GM19324 (cell line): ENCODE measurements around the gene PUSL1.

Source experiments
- ATAC-seq: cut with Tn5 transposase; IDR thresholded peaks from one replicate; pipeline ENCODE4 v1.9.1; 2021; ENCODE audit warnings: mild to moderate bottlenecking, moderate library complexity; ENCODE audit not compliant: unreplicated experiment, low FRiP score

PUSL1 gene

DNA sequence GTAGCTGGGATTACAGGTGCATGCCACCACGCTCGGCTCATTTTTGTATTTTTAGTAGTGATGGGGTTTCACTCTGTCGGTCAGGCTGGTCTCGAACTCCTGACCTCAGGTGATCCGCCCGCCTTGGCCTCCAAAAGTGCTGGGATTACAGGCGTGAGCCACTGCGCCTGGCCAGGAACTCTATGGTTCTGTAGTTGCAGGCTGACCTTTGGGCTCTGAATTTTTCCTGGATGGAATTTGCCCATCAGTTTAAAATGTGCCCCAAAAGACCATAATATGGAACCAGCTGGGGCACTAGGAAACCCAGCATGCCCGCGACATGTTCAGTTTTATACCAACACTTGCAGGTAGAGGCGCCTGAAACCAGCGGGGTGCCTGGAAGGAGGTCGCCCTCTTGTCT lies 29.8 kb upstream of the PUSL1 start:
- no peak for ATAC-seq

DNA sequence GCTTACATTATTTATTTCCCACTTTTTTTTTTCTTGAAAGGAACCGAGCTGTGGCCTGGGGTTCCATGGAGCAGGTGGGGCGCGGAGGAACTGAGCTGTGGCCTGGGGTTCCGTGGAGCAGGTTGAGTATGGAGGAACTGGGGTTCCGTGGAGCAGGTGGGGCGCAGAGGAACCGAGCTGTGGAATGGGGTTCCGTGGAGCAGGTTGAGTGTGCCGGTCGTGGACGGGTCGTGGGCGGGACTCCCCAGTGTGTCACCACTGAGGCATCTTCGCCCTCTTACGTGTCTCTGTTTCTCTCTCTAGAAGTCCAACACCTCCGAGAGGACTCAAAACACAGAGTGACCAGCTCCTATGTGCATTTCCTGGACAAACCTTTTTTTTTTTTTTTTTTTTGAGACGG lies 29.4 kb upstream of the PUSL1 start:
- no peak for ATAC-seq

DNA sequence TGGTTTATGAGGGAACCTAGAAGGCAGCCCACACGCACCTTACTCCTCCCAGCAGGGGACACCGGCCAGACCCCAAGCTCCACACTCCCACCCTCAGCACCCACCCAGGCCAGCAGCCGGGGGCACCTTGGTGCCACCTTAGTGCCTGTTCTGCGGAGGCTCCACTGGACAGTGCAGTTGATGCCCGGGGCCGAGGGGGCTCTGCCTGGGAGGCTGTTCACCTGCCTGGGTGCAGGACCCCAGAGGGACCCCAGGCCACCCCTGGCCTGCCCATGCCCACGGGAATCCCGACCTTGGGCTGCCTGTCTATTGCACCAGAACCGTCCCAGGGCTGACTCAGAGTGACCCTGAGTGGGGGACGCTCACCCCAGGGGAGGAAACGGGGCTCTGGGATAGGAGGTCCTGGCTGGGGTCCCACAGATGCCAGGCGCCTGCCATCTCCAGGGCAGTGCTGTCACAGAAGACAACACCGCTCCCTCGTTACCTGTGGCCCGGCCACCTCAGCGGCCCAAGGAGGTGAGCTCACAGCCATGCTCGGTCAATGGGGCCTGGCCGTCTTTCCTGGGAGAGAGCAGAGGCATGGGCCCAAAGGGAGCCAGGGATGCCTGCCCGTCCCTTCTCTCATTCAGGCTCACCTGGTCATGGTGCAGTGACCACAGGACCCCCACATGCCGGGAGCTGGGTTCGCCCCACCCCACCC lies 27.5 kb upstream of the PUSL1 start:
- no peak for ATAC-seq

DNA sequence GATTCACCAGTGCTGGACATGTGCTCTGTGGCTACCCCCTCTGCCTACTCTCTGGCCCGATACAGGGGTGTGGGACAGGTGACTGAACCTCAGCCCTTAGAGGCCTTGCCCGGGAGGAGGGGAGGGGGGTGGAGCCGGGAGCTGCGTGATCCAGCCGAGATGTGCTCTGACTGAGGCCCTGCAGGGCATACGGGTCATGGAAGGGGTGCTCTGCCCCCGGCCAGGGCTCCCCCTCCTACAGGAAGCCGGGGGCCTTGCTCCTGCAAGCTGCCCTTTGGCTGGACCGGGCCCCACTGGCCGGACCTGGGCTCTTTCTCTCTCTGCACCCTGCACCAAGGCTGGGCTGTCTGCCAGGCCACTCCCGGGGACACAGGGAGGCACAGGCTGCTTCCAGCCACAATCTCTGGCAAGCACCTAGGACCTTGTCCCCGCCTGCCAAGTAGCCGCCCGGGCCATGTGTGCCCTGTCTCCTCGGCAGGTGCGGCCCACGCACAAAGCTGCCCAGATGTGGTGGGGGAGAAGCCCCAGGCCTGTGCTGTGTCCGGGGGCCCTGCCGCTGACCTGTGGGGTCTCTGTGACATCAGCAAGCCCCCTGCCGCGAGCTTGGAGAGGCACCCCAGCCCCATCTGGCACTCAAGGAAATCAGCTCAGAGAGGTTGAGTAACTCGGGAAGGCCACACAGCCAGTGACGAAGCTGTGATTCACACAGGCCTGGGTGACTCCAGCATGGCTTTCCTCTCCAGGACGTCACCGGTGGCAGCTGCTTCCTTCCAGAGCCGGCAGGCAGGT lies 26.7 kb upstream of the PUSL1 start:
- ATAC-seq, result no peak

DNA sequence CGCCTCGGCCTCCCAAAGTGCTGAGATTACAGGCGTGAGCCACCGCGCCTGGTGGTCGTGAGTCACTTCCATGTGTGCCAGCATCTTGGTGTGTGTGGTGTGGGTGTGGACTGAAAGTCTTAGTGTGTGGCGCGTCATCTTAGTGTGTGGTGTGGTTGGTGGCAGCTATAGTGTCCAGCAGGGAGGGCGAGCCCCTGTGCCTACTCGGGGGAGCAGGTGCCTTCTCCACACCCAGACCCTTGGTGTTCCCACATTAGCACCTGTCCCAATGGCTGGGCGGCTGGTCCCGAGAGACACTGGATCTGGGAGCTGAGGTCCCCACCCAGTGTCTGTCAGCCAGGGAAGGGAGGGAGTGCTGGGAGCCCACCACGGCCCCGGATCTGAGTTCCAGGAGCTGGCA lies 25.4 kb upstream of the PUSL1 start:
- no peak for ATAC-seq

DNA sequence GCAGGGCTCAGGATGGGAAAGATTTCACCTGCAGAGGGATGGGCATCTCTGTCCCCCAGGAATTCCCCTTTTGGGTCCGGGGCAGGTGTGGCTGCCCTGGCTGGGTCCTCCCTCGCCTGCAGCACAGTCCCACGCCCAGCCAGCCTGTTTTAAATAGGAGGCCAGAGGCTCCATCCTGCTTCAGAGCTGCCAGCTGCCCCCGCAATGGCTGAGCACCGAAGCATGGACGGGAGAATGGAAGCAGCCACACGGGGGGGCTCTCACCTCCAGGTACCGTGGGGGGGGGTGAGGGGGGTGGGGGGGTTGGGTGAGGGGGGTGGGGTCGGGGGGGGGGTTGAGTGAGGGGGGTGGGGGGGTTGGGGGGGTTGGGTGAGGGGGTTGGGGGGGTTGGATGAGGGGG lies 24.6 kb upstream of the PUSL1 start:
- ATAC-seq, result no peak

DNA sequence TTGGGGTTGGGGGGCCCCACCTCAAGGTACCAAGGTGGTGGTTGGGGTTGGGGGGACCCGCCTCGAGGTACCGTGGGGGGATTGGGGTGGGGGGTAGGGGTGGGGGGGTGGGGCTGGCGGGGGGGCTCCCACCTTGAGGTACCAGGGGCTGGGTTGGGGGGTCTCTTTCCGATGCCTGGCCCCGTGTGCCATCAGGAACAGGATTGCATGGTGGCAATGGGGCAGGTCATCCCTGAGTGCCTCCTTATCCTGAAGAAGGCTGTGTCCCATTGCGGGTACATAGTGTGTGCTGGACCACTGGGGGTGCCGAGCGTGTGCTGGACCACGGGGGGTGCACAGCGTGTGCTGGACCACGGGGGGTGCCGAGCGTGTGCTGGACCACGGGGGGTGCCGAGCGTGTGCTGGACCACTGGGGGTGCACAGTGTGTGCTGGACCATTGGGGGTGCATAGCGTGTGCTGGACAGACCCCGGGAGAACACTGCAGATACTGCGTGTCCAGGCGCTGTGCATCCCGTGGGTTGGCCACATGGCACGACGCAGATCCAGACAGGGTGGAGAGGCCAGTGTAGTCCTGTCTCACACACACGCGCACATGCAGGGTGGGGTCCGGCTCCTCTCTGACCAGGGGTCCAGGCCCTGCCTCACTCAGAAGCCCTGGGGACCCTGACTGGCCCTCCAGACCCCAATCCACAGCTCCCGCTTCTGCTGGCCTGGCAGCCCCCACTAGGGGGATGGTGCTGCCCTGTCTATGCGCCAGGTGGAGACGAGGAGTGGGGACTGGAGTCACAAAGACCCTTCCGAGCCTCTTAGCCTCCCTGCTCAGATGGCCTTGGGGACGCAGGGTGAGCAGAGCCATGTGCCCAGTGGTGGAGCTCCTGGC lies 23.9 kb upstream of the PUSL1 start:
- no peak for ATAC-seq

DNA sequence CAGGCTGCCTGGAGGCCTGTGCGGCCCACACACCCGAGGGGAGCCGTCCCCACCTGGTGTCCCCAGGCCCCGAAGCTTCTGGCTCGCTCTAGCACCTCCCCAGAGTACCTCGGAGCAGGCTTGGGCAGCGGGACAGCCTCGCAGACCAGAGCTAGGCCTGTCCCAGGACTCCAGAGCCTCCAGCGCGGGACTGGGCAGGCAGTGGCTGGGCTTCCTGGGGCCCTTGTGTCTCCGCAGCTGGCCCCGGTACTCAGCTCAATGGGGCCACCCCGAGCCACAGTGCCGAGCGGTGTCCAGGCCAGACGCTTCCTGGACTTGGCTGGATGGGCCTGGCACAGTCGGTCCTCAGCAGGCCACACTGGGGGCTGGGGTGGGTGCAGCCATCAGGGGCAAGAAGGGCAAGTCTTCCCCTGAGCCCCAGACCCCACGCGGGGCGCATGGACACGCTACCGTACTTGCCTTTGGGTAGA lies 23.3 kb upstream of the PUSL1 start:
- ATAC-seq, result no peak

DNA sequence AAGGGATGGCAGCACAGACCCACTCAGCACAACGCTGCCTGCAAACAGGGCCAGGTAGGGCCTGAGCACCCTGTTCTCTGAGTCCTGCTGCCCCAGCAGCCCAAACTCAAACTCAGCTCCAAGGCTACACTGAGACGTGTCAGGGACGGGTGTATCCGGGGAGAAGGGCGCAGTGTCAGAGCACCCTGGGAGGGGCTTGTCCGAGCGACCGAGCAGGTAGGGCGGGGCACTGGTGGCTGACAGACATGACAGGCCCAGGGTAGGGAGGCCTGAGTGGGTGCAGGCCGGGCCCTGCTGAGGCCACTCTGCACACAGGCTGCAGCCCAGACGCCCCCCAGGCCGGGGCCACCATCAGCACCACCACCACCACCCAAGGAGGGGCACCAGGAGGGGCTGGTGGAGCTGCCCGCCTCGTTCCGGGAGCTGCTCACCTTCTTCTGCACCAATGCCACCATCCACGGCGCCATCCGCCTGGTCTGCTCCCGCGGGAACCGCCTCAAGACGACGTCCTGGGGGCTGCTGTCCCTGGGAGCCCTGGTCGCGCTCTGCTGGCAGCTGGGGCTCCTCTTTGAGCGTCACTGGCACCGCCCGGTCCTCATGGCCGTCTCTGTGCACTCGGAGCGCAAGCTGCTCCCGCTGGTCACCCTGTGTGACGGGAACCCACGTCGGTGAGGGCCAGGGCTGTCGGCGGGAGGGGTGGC lies 22.6 kb upstream of the PUSL1 start:
- ATAC-seq, result no peak

DNA sequence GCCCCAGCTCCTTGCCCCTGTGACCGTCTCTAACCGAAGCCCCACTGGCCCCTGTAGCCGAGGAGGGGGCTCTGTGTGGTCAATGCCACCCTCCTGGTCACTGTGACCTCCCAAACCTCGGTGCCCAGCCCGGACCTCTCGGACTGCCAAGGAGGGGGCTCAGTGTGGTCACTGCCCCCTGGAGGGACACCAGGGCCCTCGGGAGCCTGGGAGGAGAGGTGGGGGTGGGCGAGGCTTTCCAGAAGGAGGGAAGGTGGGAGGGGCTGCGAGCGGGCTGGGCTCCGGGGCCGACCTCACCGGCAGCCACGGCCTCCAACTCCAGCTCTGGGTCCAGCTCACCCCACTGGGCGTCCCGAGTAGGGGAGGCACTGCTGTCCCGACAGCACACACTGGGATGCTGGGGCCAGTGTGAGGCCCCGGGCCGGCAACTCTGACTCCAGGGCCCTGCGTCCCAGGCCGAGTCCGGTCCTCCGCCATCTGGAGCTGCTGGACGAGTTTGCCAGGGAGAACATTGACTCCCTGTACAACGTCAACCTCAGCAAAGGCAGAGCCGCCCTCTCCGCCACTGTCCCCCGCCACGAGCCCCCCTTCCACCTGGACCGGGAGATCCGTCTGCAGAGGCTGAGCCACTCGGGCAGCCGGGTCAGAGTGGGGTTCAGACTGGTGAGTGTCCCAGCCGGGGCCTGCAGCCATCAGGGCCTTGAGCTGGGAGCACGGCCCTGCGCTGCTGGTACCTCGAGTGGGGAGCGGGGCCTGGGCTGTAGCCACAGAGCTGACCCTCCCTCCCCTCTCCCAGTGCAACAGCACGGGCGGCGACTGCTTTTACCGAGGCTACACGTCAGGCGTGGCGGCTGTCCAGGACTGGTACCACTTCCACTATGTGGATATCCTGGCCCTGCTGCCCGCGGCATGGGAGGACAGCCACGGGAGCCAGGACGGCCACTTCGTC lies 21.8 kb upstream of the PUSL1 start:
- no peak for ATAC-seq

DNA sequence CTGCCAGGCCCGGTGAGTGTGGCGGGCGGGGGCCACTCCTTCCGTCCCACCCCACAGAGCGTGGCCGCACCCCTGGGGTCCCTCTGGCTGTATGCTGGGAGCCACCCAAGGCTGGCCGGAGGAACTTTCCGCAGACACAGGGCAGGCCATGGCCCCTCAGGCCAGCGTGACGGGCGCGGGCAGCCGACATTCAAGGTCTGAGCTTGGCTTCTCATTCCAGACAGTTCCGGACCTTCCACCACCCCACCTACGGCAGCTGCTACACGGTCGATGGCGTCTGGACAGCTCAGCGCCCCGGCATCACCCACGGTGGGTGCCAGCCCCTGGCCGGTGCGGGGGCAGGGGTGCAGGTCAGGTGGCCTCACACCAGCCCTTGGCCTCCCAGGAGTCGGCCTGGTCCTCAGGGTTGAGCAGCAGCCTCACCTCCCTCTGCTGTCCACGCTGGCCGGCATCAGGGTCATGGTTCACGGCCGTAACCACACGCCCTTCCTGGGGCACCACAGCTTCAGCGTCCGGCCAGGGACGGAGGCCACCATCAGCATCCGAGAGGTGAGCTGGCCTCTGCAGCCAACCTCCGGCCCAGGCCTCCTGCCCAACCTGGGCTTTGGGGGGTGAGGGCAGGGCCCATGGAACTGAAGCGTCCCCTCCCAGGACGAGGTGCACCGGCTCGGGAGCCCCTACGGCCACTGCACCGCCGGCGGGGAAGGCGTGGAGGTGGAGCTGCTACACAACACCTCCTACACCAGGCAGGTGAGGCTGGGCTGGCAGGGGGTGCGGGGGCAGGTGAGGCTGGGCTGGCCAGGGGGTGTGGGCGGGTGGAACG lies 20.9 kb upstream of the PUSL1 start:
- ATAC-seq, result no peak

DNA sequence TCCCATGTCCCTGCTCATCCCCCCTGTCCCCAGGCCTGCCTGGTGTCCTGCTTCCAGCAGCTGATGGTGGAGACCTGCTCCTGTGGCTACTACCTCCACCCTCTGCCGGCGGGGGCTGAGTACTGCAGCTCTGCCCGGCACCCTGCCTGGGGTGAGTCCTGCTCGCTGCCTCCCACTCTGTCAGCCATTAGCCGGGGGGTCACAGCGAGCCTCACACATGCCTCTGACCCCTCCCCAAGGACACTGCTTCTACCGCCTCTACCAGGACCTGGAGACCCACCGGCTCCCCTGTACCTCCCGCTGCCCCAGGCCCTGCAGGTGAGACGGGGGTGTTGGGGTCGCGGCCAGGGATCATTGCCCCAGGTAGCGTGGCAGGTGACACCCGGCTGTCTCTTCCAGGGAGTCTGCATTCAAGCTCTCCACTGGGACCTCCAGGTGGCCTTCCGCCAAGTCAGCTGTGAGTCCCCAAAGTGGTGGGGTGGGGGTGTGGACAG lies 18.1 kb upstream of the PUSL1 start:
- no peak for ATAC-seq

DNA sequence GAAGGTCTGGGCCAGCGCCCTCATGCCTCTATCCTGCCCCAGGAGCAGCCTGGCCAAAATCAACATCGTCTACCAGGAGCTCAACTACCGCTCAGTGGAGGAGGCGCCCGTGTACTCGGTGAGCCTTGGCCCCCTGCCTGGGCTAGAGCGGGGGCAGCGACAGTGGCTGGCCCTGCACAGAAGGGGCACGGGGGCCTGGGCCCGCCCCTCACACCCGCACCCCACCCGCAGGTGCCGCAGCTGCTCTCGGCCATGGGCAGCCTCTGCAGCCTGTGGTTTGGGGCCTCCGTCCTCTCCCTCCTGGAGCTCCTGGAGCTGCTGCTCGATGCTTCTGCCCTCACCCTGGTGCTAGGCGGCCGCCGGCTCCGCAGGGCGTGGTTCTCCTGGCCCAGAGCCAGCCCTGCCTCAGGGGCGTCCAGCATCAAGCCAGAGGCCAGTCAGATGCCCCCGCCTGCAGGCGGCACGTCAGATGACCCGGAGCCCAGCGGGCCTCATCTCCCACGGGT lies 17.3 kb upstream of the PUSL1 start:
- ATAC-seq, result no peak

DNA sequence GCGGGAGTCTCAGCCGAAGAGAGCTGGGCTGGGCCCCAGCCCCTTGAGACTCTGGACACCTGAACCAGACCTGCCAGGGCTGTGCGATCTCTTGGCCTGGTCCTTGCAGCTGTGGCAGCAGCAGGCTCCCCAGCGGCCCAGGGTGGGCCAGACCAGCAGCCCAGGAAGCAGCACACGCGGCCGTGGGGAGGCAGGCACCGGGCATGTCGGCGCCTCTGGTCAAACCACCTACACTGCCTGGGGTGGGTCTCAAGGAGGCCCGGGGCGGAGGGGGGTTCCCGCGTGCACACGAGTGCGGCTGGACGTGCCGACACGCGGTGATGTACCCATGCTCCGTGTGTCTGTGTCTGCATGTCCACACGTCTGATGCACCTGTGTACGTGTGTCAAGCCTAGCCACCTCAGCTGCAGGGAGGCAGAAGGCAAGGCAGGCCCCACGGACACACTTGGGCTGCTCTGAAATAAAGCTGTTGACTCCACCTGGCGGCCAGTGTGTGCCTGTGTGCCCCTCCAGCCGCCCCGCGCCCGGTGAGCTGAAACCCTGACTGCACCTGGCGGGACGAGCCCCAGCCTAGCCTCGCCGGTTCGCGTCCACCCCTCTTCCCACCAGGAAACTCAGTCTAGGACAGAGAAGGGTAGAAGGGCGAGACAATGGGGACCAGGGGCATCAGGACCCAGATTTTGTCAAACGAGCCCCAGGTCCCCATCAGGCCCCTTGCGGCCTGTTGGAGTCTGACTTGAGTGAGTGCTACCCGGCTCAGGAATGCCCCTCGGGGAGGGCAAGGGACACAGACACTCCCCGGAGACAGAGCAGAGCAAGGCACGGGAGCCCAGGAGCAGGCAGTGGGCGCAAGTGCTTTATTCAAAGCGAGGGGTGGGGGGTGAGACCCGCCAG lies 16.6 kb upstream of the PUSL1 start:
- no peak for ATAC-seq

DNA sequence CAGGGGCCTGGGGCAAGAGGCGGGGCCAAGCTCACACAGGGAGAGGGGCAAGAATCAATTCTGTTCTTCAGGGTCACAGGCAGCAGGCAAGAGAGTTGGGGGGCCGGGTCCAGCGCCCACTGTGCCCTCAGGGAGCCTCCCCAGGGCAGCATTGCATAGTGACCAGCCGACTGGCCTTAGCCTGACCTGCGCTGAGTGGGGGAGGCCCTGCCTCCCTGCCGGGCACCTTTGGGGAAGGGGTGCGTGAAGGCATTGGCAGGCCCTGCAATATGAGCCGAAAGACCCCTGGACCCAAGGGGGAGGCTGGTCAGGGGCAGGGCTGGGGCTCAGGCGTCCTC lies 16.0 kb upstream of the PUSL1 start:
- ATAC-seq, result no peak

DNA sequence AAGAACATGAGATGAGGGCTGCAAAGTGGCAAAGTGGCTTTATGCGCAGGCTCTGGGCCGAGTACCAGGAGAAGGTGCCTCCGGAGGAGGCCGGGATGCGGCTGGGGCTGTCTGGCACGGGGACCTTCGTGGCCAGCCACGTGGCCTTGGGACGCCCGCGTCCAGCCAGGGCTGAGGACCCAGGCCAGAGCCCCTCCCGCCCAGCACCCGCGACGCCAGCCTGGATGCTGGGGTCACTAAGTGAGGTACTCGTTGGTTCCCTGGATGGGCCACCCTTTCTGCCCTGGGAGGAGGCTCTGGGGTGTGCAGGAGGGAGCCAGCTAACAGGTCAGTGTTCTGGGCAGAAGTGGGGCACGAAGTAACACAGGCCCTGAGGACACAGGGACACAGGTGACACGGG lies 15.5 kb upstream of the PUSL1 start:
- ATAC-seq, result no peak
